ENCODE data around the gene PARD3B.

The PARD3B gene

GRCh38 chr2:205293559-205293958, 748.3 kb downstream of the PARD3B start:
- DNase-seq: no peak

- DNase-seq: no peak
Observed at GRCh38 chr2:205296959-205297358, 751.7 kb downstream of the PARD3B start.

GRCh38 chr2:205297368-205297767, 752.1 kb downstream of the PARD3B start:
- no peak for DNase-seq

GRCh38 chr2:205297846-205298245, 752.6 kb downstream of the PARD3B start:
- DNase-seq: no peak

GRCh38 chr2:205311201-205311600, 765.9 kb downstream of the PARD3B start:
- no peak for DNase-seq

- DNase-seq: no peak
Observed at GRCh38 chr2:205321231-205321630, 776.0 kb downstream of the PARD3B start.

- no peak for DNase-seq
Observed at GRCh38 chr2:205323929-205324328, 778.7 kb downstream of the PARD3B start.

- no peak for DNase-seq
Observed at GRCh38 chr2:205324355-205324754, 779.1 kb downstream of the PARD3B start.

- no peak for DNase-seq
Observed at GRCh38 chr2:205333351-205333750, 788.1 kb downstream of the PARD3B start.

GRCh38 chr2:205337274-205337673, 792.0 kb downstream of the PARD3B start:
- DNase-seq: no peak

- no peak for DNase-seq
Observed at GRCh38 chr2:205338156-205338555, 792.9 kb downstream of the PARD3B start.

GRCh38 chr2:205343103-205343502, 797.8 kb downstream of the PARD3B start:
- DNase-seq: no peak

GRCh38 chr2:205346649-205347048, 801.4 kb downstream of the PARD3B start:
- no peak for DNase-seq

- DNase-seq: no peak
Observed at GRCh38 chr2:205347899-205348298, 802.6 kb downstream of the PARD3B start.

- DNase-seq: no peak
Observed at GRCh38 chr2:205352094-205352493, 806.8 kb downstream of the PARD3B start.

GRCh38 chr2:205352593-205352992, 807.3 kb downstream of the PARD3B start:
- DNase-seq: no peak

- no peak for DNase-seq
Observed at GRCh38 chr2:205357732-205358131, 812.5 kb downstream of the PARD3B start.

- no peak for DNase-seq
Observed at GRCh38 chr2:205358351-205358815, 813.1 kb downstream of the PARD3B start.

- no peak for DNase-seq
Observed at GRCh38 chr2:205361272-205361671, 816.0 kb downstream of the PARD3B start.

GRCh38 chr2:205361970-205362369, 816.7 kb downstream of the PARD3B start:
- no peak for DNase-seq

- no peak for DNase-seq
Observed at GRCh38 chr2:205364261-205364660, 819.0 kb downstream of the PARD3B start.

GRCh38 chr2:205366336-205367060, 821.2 kb downstream of the PARD3B start:
- no peak for DNase-seq

- DNase-seq: no peak
Observed at GRCh38 chr2:205367331-205367935, 822.2 kb downstream of the PARD3B start.

GRCh38 chr2:205369813-205370212, 824.5 kb downstream of the PARD3B start:
- DNase-seq: no peak

GRCh38 chr2:205370726-205371125, 825.5 kb downstream of the PARD3B start:
- DNase-seq: no peak
